ENCODE results near the gene CHRM4.
A peak's percentile ranks its signal among the peaks of the same experiment; 100 is the strongest.

DNA sequence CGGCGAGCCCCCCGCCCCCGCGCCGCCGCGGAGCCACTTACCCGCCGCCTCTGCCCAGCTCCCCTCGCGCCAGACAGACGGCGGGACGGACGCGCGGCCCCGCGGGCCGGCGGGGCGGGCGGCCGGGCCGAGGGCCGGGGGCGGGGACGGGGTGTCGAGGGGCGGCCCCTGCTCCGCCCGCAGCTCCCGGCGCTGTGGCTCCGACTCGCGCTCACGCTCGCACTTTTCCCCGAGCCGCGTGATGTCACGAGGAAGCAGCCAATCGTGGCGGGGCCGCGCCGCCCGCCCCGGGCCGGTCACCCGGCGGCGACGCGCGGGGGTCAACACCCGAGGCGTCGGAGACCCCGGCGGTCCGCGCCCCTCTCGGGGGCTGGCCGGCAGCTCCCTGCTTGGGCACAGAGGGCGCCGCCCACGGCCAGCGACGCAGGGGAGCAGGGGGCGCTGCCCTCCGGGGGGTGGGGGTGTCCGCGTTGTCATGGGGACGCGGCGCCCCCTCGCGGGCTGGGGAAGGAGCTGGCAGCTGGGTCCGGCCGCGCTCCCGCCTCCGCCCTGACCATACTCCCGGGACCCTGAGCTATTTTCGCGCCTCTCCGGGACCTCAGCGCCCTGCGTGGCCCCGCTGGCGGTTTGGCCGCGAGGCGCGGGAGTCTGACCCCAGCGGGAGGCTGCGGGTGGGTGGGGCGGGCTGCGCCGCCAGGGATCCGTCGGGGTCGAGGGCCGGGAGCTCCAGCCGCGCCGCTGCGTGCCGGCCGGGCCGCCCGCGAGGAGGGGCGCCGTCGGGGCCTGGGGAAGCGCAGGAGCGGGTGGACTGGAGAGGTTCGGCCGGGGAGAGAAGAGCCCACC is at the start of gene CHRM4:
- TF ChIP-seq, protein P1, sequence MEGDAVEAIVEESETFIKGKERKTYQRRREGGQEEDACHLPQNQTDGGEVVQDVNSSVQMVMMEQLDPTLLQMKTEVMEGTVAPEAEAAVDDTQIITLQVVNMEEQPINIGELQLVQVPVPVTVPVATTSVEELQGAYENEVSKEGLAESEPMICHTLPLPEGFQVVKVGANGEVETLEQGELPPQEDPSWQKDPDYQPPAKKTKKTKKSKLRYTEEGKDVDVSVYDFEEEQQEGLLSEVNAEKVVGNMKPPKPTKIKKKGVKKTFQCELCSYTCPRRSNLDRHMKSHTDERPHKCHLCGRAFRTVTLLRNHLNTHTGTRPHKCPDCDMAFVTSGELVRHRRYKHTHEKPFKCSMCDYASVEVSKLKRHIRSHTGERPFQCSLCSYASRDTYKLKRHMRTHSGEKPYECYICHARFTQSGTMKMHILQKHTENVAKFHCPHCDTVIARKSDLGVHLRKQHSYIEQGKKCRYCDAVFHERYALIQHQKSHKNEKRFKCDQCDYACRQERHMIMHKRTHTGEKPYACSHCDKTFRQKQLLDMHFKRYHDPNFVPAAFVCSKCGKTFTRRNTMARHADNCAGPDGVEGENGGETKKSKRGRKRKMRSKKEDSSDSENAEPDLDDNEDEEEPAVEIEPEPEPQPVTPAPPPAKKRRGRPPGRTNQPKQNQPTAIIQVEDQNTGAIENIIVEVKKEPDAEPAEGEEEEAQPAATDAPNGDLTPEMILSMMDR (conservative IDR thresholded peaks at IDR 0.05): 0 out of 2 replicates have a peak, but pooled peaks have one; percentile 34
- peak; percentile 56; the same call in 1 of the 2 replicates for TF ChIP-seq EZH2 (IDR thresholded peaks at IDR 0.05; ENCODE audit: low read depth)

Data from PC-9 (cell line).